GM12878 (cell line): ENCODE measurements around the gene DES.

Source experiments
- CHD2 ChIP-seq: IDR thresholded peaks from 2 replicates; pipeline ENCODE4 v1.6.1; 2011; ENCODE audit warnings: low read depth, low read length, improper control_type of control experiment, borderline replicate concordance
- CTCF ChIP-seq, 3 experiments: IDR thresholded peaks in 2 of 3; conservative IDR thresholded peaks in 1 of 3; 2 replicates each; pipeline ENCODE4 v1.5.1; 2011; ENCODE audit warnings: low read depth in 3 of 3, low read length in 3 of 3, mild to moderate bottlenecking in 3 of 3, control low read depth in 2 of 3, moderate library complexity in 2 of 3, inconsistent platforms in 1 of 3, mixed read lengths in 1 of 3; ENCODE audit not compliant: control insufficient read depth in 2 of 3, insufficient read depth in 1 of 3; ENCODE audit errors: extremely low read depth in 1 of 3
- MAX ChIP-seq: IDR thresholded peaks from 2 replicates; pipeline ENCODE4 v1.6.1; 2012; ENCODE audit warnings: low read depth, low read length, improper control_type of control experiment
- MTA3 ChIP-seq: IDR thresholded peaks from 2 replicates; pipeline ENCODE4 v1.6.1; 2012; ENCODE audit warnings: low read length, inconsistent platforms, borderline replicate concordance
- PML ChIP-seq: IDR thresholded peaks from 2 replicates; pipeline ENCODE4 v1.6.1; 2012; ENCODE audit warnings: low read length, inconsistent platforms
- POLR2A ChIP-seq: IDR thresholded peaks from 2 replicates; pipeline ENCODE4 v1.6.1; 2011; ENCODE audit warnings: low read depth, mild to moderate bottlenecking, low read length
- POLR2AphosphoS5 ChIP-seq: IDR thresholded peaks from 2 replicates; pipeline ENCODE4 v1.6.1; 2011; ENCODE audit warnings: mild to moderate bottlenecking, low read length, inconsistent platforms
- SMC3 ChIP-seq: IDR thresholded peaks from 2 replicates; pipeline ENCODE4 v1.6.1; 2011; ENCODE audit warnings: low read length, improper control_type of control experiment, borderline replicate concordance
- STAT1 ChIP-seq: fragments of 450-650 bp; conservative IDR thresholded peaks from 2 replicates; pipeline ENCODE4 v1.6.1; 2014; ENCODE audit warnings: antibody characterized with exemption, mild to moderate bottlenecking
- USF1 ChIP-seq: IDR thresholded peaks from 2 replicates; pipeline ENCODE4 v1.6.1; 2011; ENCODE audit warnings: borderline replicate concordance, low read depth, mild to moderate bottlenecking, moderate library complexity, mixed read lengths, low read length; ENCODE audit not compliant: insufficient read depth; ENCODE audit errors: extremely low read length
- YY1 ChIP-seq: IDR thresholded peaks from 2 replicates; pipeline ENCODE4 v1.6.1; 2011; ENCODE audit warnings: low read depth, mild to moderate bottlenecking, low read length

GRCh38 chr2:219385958-219386520 is 32.1 kb upstream of the DES start:
- TF ChIP-seq YY1 (no peak), CTCF (IDR thresholded peaks at IDR 0.05 in 2 of 3, conservative IDR thresholded peaks at IDR 0.05 in 1 of 3; ENCODE audit: control insufficient read depth in 2 of 3, extremely low read depth in 1 of 3, insufficient read depth in 1 of 3, low read depth in 3 of 3, low read length in 3 of 3) (no peak), MTA3 (no peak), SMC3 (no peak), MAX (no peak), POLR2A (no peak), STAT1 (no peak), CHD2 (no peak), POLR2AphosphoS5 (no peak), PML (no peak), USF1 (no peak)
